Measurements from ENCODE around the gene BST2.
A peak's percentile ranks its signal among the peaks of the same experiment; 100 is the strongest.
"Not testable (repeated sequence)": the region's sequence is repeated elsewhere in the genome, so short reads cannot be mapped to it uniquely, and the experiment has no call there.

Gene BST2

DNA sequence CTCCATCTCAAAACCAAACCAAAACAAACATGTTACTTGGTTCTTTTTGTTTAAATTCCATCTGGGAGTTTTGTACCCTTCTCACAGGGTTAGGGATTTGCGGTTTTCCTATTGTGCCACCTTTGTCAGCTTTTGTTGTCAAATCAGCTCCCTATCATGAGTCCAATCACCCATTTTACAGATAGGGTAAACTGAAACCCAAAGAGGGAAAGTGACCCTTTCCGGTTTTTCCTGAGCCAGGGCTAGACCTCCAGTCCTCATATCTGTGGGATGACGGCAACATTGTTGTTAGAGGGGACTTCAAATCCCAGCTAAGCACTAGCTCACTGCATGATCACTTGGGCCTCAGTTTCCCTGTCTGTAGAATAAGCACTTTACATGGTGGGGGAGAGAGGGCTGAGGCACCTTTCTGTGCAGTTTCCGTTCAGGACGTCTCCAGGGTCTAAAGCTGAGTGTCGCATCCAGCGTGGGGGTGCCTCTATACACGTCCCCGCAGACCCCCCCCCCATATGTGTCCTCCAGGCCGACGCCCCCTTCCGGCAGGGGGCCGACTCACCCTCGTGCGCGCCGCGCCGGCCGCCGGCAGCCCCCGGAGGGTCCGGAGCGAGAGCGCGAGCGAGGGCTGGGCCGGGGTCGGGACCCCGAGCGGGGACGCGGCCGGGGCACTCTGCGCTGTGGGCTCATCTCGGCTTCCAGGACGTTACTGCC, 15.3 kb downstream of the BST2 start:
- no peak for DNase-seq (ENCODE audit: low read depth in 2 of 2)

DNA sequence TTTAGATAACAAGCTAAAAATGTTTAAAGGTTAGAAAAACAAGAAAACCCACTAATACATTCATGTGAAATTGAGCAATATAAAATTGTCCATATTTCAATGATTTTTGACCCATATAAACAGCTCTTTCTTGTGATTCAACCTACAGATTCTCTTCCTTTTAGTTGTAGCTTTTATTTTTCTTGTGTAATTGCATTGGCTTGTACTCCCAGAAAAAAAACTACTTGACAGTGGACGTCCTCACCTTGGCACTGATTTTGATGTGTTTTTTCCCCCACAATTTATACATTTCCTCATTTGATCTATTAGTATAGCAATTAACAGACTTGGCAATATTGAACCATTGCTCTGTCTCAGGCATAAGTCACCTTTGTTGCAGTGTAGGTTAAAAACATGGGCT, 16.1 kb downstream of the BST2 start:
- no peak for DNase-seq (ENCODE audit: low read depth in 2 of 2)

DNA sequence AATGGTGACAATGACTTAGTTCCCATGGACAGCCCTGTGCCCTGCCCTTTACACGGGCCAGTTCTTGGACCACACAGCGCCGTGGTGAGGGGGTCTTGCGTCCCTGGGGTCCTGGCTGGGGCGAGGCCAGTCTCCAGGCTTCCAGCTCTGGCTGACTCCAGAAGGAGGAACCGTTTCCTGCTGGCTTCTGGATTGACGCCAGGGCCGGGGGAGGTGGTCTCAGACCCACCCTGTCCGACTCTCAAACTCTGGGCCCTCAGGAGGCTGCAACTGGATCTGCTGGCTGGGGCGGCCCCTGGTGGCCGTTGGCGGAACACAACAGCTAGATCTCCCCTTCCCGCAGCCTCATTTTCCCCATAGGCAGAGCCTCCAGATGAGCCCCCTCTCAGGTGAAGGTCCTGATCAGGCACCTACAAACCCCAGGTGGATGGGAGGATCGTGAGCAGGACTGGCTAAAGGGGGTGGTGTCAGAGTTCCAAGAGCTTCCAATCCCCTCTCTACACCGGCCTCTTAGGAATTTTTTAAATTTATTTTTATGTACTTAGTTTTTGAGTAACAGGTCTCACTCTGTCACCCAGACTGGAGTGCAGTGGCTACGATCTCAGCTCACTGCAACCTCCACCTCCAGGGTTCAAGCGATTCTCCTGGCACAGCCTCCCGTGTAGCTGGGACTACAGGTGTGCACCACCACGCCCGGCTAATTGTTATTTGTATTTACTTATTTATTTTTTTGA, 19.4 kb downstream of the BST2 start:
- peak; percentile 34 to 52 for DNase-seq (ENCODE audit: low read depth in 2 of 2)

DNA sequence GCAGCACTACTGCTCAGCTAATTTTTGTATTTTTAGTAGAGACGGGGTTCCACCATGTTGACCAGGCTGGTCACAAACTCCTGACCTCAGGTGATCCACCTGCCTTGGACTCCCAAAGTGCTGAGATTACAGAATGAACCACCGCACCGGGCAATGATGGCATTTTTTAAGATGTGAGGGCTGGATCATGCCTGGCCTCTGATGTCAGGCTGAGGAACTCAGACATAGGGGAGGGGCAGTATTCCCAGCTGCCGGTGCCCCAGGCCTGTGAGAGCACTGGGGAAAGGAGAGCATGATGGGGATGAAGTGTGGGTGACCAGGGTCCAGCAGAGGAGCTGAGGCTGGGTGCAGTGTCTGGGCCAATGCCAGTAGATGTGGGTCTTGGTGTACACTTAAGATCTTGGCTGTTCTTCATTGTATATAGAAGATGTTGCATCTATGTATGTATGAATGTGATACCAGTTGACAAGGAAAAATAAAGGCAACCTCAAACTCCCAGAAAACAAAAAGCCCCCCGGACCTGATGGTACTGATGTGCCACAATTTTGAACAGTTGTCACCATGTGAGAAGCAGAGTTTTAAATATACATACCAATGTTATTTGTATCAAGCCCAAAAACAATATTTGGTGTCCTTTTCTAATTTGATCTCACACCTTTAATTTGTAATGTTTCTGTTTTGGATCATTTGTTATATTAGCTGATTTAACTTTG, 24.8 kb downstream of the BST2 start:
- no peak for DNase-seq (ENCODE audit: low read depth in 2 of 2)

DNA sequence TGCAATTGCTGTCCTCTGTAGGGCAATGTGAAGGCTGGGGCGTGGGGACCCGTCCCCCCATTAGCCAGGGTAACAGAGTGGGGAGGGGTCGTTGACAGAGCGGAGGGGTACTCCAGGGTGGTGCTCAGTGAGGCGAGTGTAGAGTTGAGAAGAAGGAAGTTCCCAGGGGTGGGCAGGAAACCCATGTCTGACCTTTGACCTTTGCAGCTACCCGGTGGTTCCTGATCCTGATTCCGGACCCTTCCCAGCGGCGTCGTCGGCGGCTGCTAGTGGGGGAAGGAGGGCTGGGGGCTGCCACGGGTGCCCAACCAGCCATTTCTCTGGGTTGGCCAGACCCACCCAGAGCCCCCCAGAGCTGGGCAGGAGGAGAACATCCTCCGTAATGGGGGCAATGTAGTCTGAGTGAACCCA, 26.2 kb downstream of the BST2 start:
- no peak for DNase-seq (ENCODE audit: low read depth in 2 of 2)

GRCh38 chr19:17378271-17378670, 27.2 kb downstream of the BST2 start:
- no peak for DNase-seq (ENCODE audit: low read depth in 2 of 2)

GRCh38 chr19:17376935-17377600, 28.4 kb downstream of the BST2 start, which contains the start of gene PLVAP:
TSS of gene PLVAP (minus strand) at chr19:17377342. CDS start at chr19:17377288, 54 bp downstream.
- DNase-seq (ENCODE audit: low read depth in 2 of 2), result no peak

GRCh38 chr19:17370026-17370587, 35.3 kb downstream of the BST2 start:
- no peak for DNase-seq (ENCODE audit: low read depth in 2 of 2)

- no peak for DNase-seq (ENCODE audit: low read depth in 2 of 2)
Measured at GRCh38 chr19:17365361-17365760, 40.1 kb downstream of the BST2 start.

DNA sequence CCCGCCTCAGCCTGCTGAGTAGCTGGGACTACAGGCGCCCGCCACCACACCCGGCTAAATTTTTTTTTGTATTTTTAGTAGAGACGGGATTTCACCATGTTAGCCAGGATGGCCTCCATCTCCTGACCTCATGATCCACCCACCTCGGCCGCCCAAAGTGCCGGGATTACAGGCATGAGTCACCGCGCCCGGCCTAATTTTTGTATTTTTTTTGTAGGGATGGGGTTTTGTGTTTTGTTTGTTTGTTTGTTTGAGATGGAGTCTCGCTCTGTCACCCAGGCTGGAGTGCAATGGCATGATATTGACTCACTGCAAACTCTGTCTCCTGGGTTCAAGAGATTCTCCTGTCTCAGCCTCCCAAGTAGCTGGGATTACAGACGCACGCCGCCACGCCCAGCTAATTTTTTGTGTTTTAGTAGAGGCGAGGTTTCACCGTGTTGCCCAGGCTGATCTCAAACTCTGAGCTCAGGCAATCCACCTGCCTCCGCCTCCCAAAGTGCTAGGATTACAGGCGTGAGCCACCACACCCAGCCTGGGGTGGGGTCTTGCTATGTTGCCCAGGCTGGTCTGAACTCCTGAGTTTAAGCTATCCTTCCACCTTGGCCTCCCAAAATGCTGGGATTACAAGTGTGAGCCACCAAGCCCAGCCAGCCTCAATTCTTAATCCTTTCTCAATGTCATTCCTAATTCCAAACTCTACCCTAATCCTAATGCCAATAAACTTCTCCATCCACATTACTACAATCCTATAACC, 41.4 kb downstream of the BST2 start:
- not testable (repeated sequence) for DNase-seq (ENCODE audit: low read depth in 2 of 2)

DNA sequence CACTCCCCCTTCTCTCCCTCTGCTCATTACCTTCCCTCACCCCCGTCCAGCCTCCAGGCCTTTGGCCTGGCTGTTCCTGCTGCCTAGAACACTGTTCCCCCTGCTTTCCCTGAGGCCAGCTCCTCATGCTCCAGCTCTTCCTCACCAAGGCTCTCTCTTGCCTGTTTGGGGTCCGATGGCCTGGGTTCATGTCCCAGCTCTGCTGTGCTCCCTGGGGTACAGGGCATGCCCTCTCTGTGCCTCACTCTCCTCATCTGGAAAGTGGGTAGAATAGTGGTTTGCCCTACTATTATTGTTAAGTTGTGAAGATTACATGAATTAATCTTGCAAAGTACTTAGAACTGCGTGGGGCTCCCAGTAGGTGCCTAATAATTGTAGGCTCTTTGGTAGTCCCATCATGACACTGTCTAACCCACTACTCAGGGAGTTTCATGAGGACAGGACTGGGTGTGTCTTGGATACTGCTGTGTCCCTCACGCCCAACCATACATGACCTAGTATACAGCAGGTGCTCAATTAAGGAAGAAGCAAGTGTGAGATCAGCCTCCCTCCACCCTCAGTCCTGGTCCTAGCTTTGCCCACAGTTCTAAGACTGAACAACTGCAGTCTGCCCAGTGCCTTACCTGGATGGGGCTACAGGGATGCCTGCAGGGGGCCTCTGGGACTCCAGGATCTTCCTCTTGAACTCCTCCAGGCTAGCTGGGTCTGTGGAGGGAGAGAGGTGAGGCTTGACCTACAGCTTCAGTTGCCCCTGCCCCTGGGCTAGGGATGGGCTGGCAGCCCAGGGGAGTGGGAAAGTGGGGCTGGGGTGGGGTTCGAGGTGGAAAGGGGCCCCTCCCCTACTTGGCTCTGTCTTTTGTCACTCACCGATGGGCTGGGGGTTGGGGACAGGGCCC, 45.3 kb downstream of the BST2 start:
- DNase-seq (ENCODE audit: low read depth in 2 of 2), result no peak

DNA sequence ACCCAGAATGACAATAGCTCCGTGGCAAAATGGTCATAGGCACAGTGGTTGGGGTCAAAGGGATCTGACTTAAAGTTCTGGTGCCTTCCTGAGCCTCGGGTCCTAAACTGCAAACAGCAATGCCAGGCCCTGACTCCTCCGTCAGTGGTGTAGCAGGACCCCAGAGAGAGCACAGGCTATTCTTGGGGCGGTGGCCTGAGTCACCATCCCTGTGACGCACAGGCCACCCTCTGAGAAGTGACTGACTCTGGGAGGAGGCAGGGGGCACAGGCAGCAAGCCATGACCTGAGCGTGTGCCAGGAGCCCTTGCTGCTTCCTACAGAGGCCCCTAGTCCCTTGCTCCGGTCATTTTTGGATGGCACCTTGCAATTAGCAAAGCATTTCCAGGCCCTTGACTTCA, 47.0 kb downstream of the BST2 start:
- DNase-seq (ENCODE audit: low read depth in 2 of 2), result no peak

DNA sequence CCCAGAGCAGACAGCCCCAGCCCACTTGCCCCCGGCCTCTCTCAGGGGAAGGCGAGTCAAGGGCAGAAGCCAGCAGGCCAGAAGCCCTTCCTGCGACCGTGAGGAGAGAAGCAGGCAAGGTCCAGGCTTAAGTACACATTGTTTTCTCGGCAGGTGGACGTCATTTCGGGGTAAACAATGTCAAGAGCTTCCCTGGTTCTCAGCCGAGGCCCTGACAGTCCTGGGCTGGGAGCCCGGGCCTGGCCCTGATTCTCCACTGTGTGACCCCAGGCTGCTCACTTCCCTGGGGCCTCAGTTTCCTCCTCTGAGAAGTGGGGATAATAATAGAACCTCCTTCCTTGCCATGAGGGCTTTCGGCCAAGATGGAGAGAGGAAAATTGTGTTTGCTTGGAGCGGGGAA, 47.7 kb downstream of the BST2 start:
- DNase-seq (ENCODE audit: low read depth in 2 of 2), result no peak

DNA sequence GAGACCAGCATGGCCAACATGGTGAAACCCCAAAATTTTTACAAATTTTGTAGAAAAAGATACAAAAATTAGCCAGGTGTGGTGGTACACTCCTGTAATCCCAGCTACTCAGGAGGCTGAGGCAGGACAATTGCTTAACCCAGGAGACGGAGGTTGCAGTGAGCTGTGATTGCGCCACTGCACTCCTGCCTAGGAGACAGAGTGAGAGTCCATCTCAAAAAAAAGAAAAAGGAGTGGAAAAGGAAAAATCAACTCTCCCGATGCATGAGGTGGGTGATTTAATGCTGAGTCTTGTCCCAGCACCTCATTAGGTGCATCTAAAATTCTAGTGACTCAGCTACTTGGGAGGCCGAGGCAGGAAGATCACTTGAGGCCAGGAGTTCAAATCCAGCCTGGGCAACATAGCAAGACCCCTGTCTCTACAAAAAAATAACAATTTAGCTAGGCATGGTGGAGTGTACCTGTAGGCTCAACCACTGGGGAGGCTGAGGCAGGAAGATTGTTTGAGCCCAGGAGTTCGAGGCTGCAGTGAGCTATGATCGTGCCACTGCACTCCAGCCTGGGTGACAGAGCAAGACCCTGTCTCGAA, 48.3 kb downstream of the BST2 start:
- DNase-seq (ENCODE audit: low read depth in 2 of 2), result no peak

DNA sequence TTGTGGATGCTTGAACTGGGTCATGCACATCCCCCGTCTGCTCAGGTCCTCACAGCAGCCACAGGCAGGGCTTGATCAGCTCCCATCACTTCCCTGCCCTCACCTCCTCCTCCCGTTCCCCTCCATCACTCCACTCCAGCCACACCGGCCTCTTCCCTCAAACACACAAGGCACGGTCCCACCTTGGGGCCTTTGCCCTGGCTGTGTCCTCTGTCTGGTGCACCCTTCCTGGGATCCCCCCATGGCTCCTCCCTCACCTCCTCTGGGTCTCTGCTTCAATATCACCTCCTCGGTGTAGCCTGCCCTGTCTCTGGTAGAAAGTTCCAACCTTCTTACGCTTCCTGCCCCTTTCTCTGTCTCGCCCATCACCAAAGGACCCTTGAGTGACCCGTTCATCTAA, 52.0 kb downstream of the BST2 start:
- DNase-seq (ENCODE audit: low read depth in 2 of 2), result no peak

Data from stimulated activated CD8-positive, alpha-beta memory T cell treated with anti-CD3 and anti-CD28 coated beads, Interleukin-2, amount 100 ng/mL, for 48 hours (primary cell).